ENCODE results near the gene TRMT2A. TPM values are rescaled to one million over a fixed set of nuclear protein-coding genes. Genes with fewer than 3 reads are reported as not detected.

Gene TRMT2A
- total RNA-seq, 3 donors from 2014 or later (not counting 1 experiment from before 2014, with no cell fraction given), result 86.4 to 104 (median 86.5) TPM

GRCh38 chr22:20141186-20142077, 24.4 kb upstream of the TRMT2A start:
- ATAC-seq (no peak), DNase-seq (no peak)
- TF ChIP-seq CTCF (IDR thresholded peaks at IDR 0.05), result no peak
- peaks cover 7% of the 10 kb centered on the region for H3K36me3 ChIP-seq (ENCODE audit: control insufficient read depth, insufficient read depth, low read length)
- no peak overlapping the region for H3K4me3 ChIP-seq (ENCODE audit: low read length)
- intact Hi-C loops (cut with micrococcal nuclease), result no loop called here
- H3K4me1 ChIP-seq (ENCODE audit: control insufficient read depth, insufficient read depth, low read length), result peaks cover 11% of the 10 kb centered on the region
- Mint-ChIP-seq H3K36me3 (no peaks in the 10 kb centered on the region), H3K4me1 (peaks cover 6 to 25% of the 10 kb centered on the region in 2 donors), H3K27me3 (ENCODE audit: low read depth in 2 of 2) (no peaks in the 10 kb centered on the region), H3K27ac (no peak overlapping the region), H3K4me3 (no peak overlapping the region), H3K9me3 (no peaks in the 10 kb centered on the region)
- H3K27me3 ChIP-seq (ENCODE audit: control insufficient read depth, insufficient read depth, low read length), result no peaks in the 10 kb centered on the region
- H3K9me3 ChIP-seq (ENCODE audit: control insufficient read depth, insufficient read depth, low read length), result no peaks in the 10 kb centered on the region
- WGBS (ENCODE audit: insufficient coverage), result 92% methylated on average over 22 of the region's 22 CpGs
- H3K27ac ChIP-seq (ENCODE audit: low read length), result no peak overlapping the region

- Mint-ChIP-seq H3K27me3 (ENCODE audit: low read depth in 2 of 2) (no peaks in the 10 kb centered on the region), H3K27ac (no peak overlapping the region), H3K36me3 (no peaks in the 10 kb centered on the region), H3K4me1 (peaks cover 6 to 29% of the 10 kb centered on the region in 2 donors), H3K4me3 (no peak overlapping the region), H3K9me3 (no peaks in the 10 kb centered on the region)
- intact Hi-C loops (cut with micrococcal nuclease), result no loop called here
- no peak for TF ChIP-seq CTCF (IDR thresholded peaks at IDR 0.05)
- Histone ChIP-seq H3K9me3 (ENCODE audit: control insufficient read depth, insufficient read depth, low read length) (no peaks in the 10 kb centered on the region), H3K4me1 (ENCODE audit: control insufficient read depth, insufficient read depth, low read length) (peaks cover 20% of the 10 kb centered on the region), H3K27ac (ENCODE audit: low read length) (no peak overlapping the region), H3K4me3 (ENCODE audit: low read length) (no peak overlapping the region), H3K36me3 (ENCODE audit: control insufficient read depth, insufficient read depth, low read length) (peaks cover 7% of the 10 kb centered on the region), H3K27me3 (ENCODE audit: control insufficient read depth, insufficient read depth, low read length) (no peaks in the 10 kb centered on the region)
- no peak for DNase-seq
- 95% methylated on average over 17 of the region's 17 CpGs for WGBS (ENCODE audit: insufficient coverage)
- ATAC-seq, result no peak
These were observed 23.5 kb upstream of the TRMT2A start for GRCh38 chr22:20140521-20140964.

GRCh38 chr22:20140107-20140445, 23.1 kb upstream of the TRMT2A start:
- no peak overlapping the region for H3K4me3 ChIP-seq (ENCODE audit: low read length)
- Mint-ChIP-seq H3K9me3 (no peaks in the 10 kb centered on the region), H3K4me1 (peaks cover 6 to 29% of the 10 kb centered on the region in 2 donors), H3K27me3 (ENCODE audit: low read depth in 2 of 2) (no peaks in the 10 kb centered on the region), H3K4me3 (no peak overlapping the region), H3K36me3 (no peaks in the 10 kb centered on the region), H3K27ac (no peak overlapping the region)
- H3K36me3 ChIP-seq (ENCODE audit: control insufficient read depth, insufficient read depth, low read length), result peaks cover 7% of the 10 kb centered on the region
- 89% methylated on average over 11 of the region's 11 CpGs for WGBS (ENCODE audit: insufficient coverage)
- no peaks in the 10 kb centered on the region for H3K27me3 ChIP-seq (ENCODE audit: control insufficient read depth, insufficient read depth, low read length)
- intact Hi-C loops (cut with micrococcal nuclease), result no loop called here
- ATAC-seq (no peak), DNase-seq (no peak)
- no peak for TF ChIP-seq CTCF (IDR thresholded peaks at IDR 0.05)
- no peaks in the 10 kb centered on the region for H3K9me3 ChIP-seq (ENCODE audit: control insufficient read depth, insufficient read depth, low read length)
- H3K27ac ChIP-seq (ENCODE audit: low read length), result no peak overlapping the region
- H3K4me1 ChIP-seq (ENCODE audit: control insufficient read depth, insufficient read depth, low read length), result peaks cover 24% of the 10 kb centered on the region

Data from natural killer cell (primary cell).